Cardiac atrium fibroblast (primary cell): ENCODE measurements around the gene LIPF. TPM values are rescaled to one million over a fixed set of nuclear protein-coding genes. Genes with fewer than 3 reads are reported as not detected.

ENCODE experiments used
- total RNA-seq: library from RNA; depleted of rRNA; stranded (reverse); fragments of >200 nt; gene quantifications from 2 replicates; pipeline ENCODE4 v1.2.3, GENCODE V29; 2015

The LIPF gene, protein sequence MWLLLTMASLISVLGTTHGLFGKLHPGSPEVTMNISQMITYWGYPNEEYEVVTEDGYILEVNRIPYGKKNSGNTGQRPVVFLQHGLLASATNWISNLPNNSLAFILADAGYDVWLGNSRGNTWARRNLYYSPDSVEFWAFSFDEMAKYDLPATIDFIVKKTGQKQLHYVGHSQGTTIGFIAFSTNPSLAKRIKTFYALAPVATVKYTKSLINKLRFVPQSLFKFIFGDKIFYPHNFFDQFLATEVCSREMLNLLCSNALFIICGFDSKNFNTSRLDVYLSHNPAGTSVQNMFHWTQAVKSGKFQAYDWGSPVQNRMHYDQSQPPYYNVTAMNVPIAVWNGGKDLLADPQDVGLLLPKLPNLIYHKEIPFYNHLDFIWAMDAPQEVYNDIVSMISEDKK
- not detected in 2 replicates for total RNA-seq

DNA sequence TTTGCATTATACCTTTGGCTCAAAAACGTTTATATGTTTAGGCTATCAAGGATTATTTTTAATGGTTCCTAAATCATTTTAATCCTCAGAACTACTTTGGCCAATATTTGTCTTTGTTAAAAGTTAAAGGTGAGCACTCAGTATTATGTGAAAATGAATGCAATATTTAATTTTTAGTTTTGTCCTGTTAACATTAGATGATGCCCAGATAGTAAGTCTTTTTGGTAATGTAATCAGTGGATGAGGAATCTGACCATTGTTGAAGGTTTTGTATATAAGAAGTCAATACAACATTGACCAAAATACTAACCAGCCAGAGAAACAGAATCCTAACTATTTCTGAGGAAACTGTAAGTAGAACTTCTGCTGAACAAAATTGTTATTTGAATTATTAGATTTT, at the start of gene LIPF:
Gene LIPF (plus strand): TSS at position 301 of the 400 bp plus-strand sequence. CDS start 2,856 bp downstream, outside the sequence.

DNA sequence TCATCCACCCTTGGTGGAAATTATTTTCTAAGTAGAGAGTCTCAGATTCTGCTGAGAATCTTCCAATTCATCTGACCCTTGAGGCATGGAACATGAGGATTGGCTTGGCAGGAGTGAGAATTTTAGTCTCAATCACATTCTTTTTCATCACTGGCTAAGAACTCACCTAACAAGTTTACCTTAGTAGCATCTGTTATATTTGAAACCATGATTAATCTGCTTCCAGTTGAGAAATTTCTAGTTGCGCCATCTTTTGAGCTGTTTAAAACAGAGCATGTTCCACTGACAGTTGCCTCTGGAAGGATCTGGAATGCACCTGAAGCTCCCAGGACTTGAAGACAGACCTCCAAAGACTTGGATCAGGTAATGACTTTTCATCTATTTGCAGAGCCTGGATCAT, 41.7 kb downstream of the LIPF start, which contains the start of gene LIPK:
Gene LIPK (plus strand): TSS at position 292 of the 400 bp plus-strand sequence. CDS start 18,295 bp downstream, outside the sequence.

Other genes with a start within 250 kb of the LIPF start
- gene RNLS, start 81.1 kb upstream of the LIPF start, total RNA-seq: 15.3 and 19.4 TPM in 2 replicates
- not detected in 2 replicates for gene LIPJ, start 77.7 kb upstream of the LIPF start, total RNA-seq
- gene LIPK, start 41.8 kb downstream of the LIPF start, total RNA-seq: not detected in 2 replicates
- not detected in 2 replicates for gene LIPN, start 95.6 kb downstream of the LIPF start, total RNA-seq
- not detected in 2 replicates for gene LIPM, start 138.3 kb downstream of the LIPF start, total RNA-seq
- 1.3 and 3.1 TPM in 2 replicates for gene ANKRD22, start 187.4 kb downstream of the LIPF start, total RNA-seq
- 13.9 and 23.8 TPM in 2 replicates for gene STAMBPL1, start 215.8 kb downstream of the LIPF start, total RNA-seq